Central memory CD4-positive, alpha-beta T cell (primary cell): ENCODE data around the gene FIBP.

ENCODE experiments used
- DNase-seq: peaks from one replicate; pipeline ENCODE4 v3.0.0; 2022

Gene FIBP

GRCh38 chr11:65869643-65870306 lies 18.5 kb downstream of the FIBP start:
- no peak for DNase-seq

GRCh38 chr11:65868907-65869306 lies 19.4 kb downstream of the FIBP start:
- DNase-seq = no peak

GRCh38 chr11:65868076-65868667 lies 20.1 kb downstream of the FIBP start:
- DNase-seq = no peak

- no peak for DNase-seq
Observed at GRCh38 chr11:65867284-65868071, 20.8 kb downstream of the FIBP start.

- no peak for DNase-seq
Observed at GRCh38 chr11:65866509-65867283, 21.6 kb downstream of the FIBP start.

GRCh38 chr11:65865550-65866172 lies 22.6 kb downstream of the FIBP start:
- DNase-seq = no peak

- no peak for DNase-seq
Observed at GRCh38 chr11:65864706-65865471, 23.4 kb downstream of the FIBP start.

- no peak for DNase-seq
Observed at GRCh38 chr11:65863889-65864705, 24.2 kb downstream of the FIBP start.

GRCh38 chr11:65862941-65863888 lies 25.1 kb downstream of the FIBP start:
- no peak for DNase-seq

GRCh38 chr11:65862191-65862735 lies 26.0 kb downstream of the FIBP start:
- DNase-seq = no peak

- no peak for DNase-seq
Observed at GRCh38 chr11:65861533-65862183, 26.6 kb downstream of the FIBP start.

- DNase-seq = no peak
Observed at GRCh38 chr11:65861165-65861505, 27.1 kb downstream of the FIBP start.

GRCh38 chr11:65860278-65861164 lies 27.8 kb downstream of the FIBP start, which contains the start of gene MUS81:
TSS of gene MUS81 (plus strand) at chr11:65860433. CDS start at chr11:65860754, 321 bp downstream.
- DNase-seq = peak; percentile 92

- no peak for DNase-seq
Observed at GRCh38 chr11:65859812-65860277, 28.4 kb downstream of the FIBP start.

GRCh38 chr11:65859095-65859811 lies 29.0 kb downstream of the FIBP start:
- peak; percentile 93 for DNase-seq

- DNase-seq = no peak
Observed at GRCh38 chr11:65858681-65859087, 29.6 kb downstream of the FIBP start.
